GM19025 (cell line): ENCODE data around the gene A3GALT2.

Source experiments
- ATAC-seq: cut with Tn5 transposase; IDR thresholded peaks from one replicate; pipeline ENCODE4 v1.9.1; 2021; ENCODE audit warnings: mild to moderate bottlenecking, low read depth, moderate library complexity; ENCODE audit not compliant: unreplicated experiment

The A3GALT2 gene

DNA sequence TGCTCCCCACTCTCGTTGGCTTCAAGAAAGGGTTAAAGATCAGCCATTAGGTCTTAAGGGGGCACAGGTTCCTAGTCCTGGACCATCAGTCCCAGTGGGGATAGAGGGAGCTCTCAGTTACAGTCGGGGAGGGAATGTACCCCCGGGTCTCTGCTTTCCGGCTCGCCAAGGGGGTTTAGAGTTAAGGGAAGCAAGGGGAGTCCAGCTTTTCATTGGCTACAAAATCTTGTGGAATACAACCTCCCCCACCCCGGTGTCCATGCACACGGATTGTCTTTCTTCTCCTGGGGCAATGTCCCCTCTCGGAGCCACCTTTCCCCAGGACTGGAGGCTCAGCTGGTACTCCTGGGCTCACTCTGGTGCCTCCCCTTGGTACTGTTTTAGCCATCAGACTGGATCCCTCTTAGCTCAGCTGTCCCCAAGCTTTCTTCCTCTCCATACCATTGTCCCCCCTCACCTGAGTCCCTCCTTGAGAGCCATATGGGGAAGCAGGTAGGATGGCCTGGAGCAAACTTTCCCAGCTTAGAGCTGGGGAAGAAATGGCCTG, at the start of gene A3GALT2:
Gene A3GALT2 (minus strand): TSS at position 480 of the 547 bp plus-strand sequence. CDS start 0 bp downstream, at position 480.
- no peak for ATAC-seq

DNA sequence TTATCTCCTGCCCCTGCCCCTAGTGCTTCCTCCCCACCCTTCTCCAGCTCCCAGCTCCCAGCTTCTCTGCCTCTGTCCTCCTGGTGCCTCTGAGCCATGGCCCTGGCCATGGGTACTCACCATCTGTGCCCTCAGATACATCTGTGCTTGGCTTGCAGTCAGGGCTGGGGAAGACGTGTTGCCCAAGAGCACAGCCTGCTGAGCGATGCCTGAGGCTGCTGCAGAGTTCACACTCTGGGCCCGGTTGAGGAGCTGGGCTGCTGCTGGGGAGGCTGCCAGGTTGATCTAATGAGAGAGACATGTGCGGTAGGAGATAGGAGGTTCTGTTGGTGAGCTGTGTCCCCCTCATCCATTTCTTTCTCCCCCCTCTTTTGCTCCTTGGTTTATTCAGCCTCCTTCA, 49.4 kb upstream of the A3GALT2 start:
- ATAC-seq: no peak

DNA sequence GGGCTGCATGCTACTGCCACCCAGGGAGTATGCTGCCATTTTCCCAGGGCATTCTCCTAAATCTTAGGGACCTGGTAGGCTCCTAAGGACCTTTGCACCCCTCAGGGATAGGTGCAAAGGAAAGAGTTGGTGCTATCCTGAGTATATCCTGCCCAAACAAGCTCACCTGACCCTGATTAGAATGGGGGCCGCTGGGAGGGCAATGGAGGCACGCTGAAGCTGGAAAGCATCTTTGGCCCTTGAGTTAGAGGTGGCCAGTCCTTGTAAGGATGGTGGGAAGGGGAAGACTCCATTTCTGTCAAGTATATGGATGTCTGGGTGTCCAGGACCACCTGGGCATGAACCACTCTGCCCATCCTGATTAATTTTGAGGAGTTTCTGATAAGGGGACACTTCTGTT, 48.9 kb upstream of the A3GALT2 start:
- no peak for ATAC-seq

DNA sequence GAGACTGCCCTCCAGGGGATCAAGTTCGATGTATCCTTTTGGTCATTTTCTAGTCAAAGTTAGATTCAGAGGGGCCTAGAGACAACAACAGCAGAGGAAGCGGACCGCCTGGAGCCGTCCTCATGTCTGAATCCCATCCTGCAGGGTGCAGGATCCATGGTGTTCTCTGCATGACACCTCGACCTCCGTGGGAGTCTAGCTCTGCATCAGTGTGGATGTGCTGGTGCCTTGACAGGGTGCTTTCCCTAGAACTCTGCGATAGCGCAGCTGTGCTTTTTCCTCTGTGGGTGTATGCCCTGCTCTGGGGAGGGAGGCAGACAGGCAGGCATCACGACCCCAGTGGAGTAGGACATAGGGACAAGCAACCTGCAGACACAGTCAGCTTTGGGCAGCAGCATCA, 48.2 kb upstream of the A3GALT2 start:
- ATAC-seq: no peak

DNA sequence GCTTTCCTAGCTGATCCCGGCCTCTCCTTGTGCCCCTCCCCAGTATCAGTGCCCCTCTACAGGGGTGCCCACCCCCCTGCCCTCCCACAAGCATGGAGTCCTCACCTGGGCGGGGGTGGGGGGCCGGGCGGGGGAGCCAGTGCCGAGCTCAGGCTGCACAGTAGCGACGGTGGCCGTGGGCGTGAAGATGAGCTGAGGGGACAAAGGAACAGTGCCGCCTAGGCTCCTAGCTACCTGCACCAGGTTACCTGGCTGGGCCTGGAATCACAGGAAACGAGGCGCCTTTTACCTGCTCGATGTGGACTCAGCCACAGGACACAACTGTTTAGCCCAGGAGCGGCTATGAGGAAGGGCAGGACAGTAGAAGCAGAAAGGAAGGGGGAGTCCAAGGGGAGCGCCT, 47.5 kb upstream of the A3GALT2 start:
- ATAC-seq: no peak

DNA sequence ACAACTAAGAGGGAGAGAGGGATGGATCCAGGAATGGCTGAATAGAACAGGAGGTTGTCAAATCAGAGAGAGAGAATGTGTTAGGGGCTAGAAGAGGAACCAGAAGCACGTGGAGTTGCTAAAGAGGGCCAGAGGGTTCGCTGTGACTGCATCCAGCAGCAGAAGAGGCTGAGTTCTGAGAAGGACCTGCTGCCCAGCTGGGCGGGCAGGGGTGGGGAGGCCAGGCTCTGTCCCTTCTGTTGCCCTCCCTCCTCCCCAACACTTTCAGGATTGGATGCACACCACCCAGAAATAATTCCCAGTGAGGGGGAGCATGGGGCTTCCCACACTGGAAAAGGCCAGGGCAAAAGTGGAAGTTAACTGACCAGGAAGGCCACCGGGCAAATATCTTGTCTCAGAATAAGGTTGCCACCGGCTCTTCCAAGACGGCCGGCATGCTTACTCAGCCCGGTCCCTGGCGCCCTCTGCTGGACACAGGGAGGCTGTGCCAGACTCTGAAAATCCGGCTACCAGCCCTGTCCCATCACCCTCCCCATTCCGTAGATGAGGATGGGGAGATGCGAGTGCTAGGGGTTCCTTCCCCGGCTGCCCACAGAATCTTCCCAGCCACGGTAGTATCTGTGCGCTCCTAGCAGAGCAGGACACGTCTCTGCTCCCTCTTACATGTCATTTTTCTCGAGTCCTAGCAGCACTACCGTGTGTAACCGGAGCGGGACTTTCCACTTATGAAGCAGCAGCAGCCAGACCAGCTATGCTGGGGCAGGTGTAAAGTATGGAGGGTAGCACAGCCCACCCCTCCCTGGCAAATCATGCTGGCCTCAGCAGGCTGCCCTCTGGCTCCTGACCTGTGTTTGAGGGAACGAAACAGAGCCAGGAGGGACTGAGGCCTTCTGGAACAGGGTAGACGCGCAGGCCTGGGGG, 46.8 kb upstream of the A3GALT2 start:
- ATAC-seq: no peak

DNA sequence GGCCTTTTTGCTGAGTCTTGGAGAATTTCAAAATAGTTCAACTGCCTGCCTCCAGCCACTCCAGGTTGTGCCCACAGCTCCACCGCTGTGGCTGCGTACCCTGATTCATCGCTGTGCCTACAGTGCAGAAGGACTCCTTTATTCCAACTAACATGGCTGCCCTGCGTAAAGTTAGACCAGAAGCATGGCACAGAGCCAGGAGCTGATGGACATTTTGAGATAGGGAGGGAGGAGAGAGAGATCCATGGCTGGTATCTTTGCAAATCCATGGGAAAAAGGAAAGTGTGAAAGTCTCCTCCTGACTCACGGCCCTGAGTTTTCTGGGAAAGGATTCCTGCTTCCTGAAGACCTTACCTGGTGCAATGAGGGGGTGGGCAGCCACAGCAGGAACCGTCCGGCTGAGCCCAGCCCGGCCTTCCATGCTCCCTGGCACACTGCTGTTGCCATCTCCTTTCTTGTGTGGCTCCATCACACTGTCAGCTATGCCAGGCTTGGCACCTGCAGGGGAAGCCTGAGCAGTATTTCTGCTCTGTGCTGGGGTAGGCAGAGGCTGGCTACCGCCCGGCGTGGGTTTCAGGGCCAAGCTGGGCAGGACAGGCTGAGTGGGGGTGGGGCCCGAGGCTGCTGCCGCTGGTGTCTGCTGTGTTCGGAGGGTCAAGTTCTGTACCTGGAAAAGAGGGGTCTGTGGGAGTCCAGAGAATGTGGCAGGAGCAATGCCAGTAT, 46.0 kb upstream of the A3GALT2 start:
- no peak for ATAC-seq

DNA sequence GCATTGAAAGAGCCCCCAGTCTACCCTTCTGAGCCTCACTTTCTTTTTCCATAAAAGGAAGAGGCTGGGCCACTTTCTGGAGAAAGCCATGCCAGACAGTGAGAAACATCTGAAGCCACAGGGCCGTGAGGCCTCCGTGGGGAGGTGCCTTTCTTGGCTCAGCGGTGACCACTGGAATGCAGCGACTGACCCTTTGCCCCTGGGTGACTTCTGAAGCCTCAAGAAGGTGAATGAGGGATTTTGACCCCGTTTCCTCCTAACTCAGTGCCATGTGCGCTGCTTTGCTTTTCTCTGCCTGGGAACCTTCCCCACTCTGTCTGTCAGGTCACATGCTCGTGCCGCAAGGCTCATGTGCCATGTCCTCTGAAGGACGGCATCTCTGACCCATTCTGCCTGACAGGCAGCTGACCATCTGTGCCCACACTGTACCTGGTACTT, 44.7 kb upstream of the A3GALT2 start:
- ATAC-seq: no peak

DNA sequence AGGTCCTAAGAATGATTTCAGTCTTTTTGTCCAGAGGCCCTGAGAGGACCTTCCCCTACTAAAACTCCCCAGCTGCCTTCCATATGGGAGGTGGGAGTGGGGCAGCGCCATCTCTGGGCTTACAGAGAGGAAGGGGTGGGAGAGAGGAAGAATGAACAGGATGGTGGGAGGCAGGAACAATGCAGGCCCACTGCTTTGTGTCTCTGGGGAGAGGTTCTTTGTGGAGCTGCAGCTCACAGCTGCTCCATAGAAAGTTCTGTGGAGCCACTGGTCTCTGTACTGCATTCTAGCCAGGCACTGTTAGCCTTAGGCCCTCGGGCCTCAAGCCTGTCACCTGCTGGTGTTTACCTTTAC, 43.6 kb upstream of the A3GALT2 start:
- ATAC-seq: no peak

DNA sequence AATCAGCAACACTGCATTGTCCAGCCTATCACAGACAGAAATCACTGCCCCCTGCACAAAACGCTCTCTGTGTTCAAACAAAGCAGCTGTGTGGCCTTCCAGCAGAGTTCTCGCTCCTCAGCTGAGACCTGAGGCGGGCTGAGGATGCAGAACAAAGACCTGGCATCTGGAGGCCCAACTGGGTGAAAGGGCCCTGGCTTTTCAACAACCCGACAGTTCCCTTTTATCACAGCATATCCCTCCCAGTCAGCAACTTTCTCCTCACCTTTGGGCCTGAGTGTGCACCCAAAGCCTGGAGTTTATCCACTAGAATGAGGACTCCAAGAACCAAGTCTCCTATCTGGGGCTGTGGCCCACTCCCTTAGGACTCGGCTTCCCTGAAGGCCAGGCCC, 42.6 kb upstream of the A3GALT2 start:
- no peak for ATAC-seq

DNA sequence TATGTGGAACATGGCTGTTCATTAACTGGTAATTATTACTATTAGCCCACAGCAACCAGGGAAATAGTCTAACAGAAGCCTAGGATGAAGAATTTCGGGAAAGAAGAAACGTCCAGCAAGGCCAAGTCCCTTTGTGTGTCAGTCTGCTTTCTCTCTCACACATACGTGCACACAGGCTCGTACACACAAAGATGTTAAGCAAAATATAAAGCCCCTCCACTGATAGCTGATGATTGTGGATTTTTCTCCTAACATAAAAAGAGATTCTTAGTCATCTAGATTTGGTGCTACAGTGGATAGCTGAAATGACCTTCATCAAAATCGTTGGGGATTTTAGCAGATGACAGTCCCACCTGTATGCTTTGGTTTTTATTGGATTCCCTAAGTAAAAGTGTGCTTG, 42.1 kb upstream of the A3GALT2 start:
- no peak for ATAC-seq

DNA sequence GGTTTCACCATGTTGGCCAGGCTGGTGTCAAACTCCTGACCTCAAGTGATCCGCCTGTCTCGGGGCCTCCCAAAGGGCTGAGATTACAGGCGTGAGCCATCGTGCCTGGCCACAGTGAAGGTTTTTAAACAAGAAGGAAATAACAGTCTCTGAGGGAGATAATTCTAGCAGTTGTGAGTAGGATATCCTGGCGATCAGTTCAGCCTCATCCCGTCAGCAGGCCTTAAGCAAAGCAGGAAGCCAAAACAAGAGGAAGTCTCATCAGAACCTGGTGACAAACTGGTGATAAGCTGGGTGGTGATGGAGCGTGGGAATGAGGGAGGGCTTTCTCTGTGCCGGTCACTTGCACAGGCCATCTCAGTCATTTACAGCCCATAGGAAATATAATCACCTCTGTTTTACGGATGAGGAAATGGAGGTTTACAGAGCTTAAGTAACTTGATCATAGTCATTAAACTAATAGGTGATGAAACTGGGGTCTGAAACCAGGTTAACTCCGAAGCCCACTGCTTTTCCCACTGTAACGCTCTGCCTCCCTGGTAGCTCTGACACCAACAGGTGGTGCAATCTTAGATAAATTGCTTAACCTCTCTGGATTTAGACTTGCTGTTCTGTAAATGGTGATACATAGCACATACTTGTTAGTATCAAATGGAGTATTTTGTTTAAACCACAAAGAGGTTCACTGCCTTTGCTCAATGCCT, 40.8 kb upstream of the A3GALT2 start:
- no peak for ATAC-seq

DNA sequence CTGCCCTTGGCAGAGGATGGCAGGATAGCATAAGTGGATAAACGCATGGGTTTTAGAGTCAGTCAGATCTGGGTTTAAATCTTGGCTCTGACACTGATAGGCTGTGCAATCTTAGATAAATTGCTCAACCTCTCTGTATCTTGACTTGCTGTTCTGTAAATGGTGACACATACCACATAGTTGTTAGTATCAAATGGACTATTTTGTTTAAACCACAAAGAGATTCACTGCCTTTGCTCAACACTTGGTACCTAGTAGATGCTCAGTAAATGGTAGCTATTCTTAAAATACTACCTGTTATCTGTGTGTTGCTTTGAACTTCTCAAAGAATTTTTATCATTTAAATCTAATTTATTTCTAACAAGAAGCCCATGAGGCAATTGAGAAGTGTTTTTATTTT, 39.5 kb upstream of the A3GALT2 start:
- no peak for ATAC-seq

DNA sequence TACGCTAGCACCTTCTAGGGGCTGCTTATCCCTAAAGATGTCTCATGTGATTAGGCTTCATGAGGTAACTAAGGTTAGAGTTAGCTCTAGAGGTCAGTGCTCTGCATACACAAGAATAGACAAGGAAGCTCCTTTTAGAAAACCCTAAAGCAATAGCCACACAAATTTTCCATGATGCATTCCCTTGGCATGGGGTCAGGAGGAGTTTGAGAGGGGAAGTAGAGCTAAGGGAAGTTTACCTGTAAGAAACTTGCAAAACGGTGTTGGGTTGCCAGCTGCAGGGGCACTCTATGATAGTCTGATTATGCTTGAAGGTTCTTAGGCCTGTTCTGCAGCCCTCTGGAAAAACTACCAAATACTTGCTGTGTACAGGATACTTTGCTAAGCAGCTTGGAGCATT, 39.0 kb upstream of the A3GALT2 start:
- ATAC-seq: no peak

DNA sequence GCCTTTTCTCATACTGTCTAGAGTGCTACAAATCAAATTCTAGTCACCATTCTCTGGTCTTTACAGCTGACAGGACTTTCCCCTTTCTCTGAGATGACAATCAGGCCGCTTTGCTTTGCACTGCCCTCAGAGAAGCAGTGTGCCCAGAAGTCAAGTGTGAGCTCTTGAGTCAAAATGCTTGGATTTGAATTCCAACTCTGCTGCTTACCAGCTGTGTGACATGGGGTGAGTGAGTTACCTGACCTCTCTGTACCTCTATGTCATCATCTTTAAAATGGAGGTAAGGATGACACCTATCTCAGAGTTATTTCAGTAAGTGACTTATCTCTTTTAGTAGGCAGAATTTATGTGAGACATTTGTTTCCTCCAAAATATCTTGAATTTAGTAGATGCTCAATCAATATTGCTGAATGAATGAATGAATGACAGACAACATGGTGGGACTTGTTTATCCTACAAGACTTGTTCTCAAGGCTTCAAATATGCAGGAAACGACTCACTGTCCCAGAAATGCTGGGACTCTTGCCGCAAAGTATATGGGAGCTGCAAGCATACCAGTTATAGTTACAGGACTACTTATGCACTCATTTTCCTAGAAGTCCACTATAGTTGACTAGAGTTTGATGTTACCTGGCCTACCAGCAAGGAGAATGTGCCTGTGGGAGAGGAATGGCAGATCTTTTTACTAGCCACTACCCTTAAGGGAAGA, 38.1 kb upstream of the A3GALT2 start:
- ATAC-seq: no peak

DNA sequence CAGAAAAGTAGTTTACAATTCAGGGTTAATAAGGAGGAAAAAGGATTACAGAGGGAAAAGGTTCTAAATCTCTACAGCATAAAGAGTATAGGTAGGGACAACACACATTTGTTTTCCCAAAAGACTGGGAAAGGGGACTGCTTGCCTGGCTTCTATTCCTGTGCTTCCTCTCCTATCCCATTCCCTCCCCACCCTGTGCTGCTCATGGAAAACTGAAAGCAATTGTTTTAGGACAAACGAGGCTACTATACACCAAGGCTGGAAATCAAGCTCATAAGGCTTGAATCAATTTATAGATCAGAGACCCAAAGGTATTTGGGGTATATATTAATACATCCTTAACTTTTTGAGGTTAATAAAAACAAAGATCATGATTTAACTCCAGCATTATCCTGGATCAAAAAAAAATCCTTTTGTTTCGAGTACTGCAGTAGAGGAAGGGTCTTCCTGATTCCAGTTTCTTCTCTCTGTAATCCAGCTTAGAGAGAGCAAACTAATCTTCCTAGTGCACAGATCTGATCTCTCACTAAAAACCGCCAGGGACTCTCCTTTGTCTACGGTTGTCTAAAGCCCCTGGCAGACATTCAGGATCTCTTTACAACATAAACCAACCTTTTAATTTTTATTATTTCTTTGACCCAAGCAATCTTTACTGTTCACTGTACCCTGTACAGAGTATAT, 37.4 kb upstream of the A3GALT2 start:
- ATAC-seq: no peak

DNA sequence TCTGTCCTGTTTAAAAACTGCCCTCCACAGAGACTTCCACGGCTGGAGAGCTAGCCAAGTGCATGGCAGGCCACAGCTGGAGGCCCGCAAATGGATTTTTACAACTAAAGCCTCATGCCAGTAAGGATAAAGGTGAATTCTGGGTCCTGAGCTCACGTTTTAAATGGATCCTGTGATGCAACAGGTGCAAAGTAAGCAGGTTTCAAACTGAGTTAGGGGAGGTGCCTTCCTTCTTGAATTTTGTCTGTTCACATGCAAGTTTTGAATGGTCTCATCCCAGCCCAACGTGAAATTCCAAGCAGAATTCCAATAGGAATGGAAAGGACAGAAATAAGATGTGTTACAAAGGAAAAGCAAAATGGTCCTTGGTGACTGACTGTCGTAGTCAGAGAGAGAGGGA, 36.2 kb upstream of the A3GALT2 start:
- ATAC-seq: no peak

DNA sequence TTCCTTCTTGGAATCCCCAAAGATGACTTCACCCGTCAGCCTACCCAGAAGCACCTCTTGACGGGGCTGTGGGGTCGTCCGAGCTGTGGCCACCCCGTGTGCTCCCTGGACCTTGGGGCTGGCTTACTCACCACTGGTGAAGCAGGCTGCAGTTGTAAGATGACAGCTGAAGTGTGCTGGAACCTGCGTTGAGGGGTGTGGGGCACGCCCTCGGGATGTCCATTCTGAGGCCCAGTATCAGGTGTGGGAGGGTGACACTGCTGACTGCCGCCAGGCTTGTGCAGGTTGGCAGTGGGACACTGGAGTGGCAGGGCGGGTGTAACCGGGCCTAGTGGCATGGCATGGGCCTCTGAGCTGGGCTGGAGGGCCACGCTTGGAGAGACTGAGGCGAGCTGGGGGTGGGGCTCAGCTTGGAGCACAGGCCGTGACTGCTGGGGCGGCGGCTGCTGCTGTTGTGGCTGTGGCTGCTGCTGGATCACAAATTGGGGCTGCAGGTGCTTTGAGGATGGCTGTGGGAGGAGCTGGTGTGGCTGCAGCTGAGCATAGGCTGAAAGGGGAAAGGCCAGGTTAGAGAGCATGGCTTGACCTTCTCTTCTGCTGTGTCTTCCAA, 33.9 kb upstream of the A3GALT2 start:
- ATAC-seq: no peak

DNA sequence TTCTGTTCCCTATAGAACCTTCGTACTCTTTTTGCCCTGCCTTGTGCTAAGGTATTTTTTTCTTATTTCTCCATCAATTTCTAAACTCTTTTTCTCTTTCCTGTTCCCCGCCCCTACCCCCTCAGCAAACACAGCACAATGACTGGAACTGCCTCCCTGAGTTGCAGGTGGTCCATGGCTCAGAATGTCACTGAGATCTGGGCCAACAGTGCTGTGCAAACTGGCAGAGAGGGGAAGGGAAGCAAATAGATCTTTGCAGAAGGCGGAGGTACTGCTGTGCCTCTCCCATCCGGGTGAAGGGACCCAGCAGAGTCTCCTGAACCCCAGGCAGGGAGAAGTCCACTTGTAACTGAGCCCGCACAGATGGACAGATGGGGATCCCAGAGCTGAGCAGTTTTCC, 32.6 kb upstream of the A3GALT2 start:
- ATAC-seq: no peak
